ENCODE data around the gene LRCOL1. TPM values are rescaled to one million over a fixed set of nuclear protein-coding genes. Genes with fewer than 3 reads are reported as not detected.

The LRCOL1 gene
- total RNA-seq, 1 experiment from 2014 or later = not detected

DNA sequence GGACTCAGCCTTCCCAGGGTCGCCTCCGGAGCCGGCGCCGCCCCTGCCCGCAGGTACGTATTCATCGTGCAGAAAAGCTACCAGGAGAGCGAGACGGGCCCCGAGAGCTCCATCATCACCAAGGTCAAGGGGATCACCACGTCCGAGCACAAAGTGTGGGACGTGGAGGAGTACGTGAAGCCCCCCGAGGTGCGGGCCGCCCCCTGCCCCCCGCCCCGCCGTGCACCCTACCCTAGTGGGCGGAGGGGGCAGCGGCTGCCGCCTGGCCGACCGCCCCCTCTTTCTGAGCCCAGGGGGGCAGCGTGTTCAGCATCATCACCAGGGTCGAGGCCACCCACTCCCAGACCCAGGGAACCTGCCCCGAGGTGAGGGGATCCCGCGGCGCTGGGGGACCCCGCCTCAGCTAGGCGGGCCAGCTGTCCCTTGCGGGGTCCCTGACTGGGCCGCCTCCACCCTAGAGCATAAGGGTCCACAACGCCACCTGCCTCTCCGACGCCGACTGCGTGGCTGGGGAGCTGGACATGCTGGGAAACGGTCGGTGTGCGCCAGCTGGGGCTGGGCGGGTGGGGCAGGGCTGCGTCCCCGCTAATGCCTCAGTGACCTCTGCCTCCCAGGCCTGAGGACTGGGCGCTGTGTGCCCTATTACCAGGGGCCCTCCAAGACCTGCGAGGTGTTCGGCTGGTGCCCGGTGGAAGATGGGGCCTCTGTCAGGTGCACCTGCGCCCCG, 9.2 kb upstream of the LRCOL1 start:
- no peak for DNase-seq (ENCODE audit: low read depth)

DNA sequence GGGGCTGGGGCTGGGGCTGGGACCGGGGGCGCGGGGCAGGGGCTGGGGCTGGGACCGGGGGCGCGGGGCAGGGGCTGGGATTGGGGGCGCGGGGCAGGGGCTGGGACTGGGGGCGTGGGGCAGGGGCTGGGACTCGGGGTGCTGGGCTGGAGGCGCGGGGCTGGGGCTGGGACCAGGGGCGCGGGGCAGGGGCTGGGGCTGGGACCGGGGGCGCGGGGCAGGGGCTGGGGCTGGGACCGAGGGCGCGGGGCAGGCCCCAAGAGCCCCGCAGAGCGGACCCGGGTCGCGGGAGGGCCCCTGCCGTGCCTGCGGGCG, 8.6 kb upstream of the LRCOL1 start:
- no peak for DNase-seq (ENCODE audit: low read depth)

DNA sequence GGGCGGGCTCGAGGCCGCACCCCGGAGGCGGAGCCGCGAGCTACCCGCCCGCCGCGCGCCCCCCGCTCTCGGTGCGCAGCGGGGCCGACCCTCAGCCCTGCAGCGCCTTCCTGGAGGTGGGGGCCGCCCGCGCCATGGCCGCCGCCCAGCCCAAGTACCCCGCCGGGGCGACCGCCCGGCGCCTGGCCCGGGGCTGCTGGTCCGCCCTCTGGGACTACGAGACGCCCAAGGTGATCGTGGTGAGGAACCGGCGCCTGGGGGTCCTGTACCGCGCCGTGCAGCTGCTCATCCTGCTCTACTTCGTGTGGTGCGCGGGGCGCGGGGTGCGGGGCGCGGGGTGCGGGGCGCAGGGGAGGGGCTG, 8.3 kb upstream of the LRCOL1 start, which contains the start of gene P2RX2:
Gene P2RX2 (plus strand): TSS at position 94 of the 361 bp plus-strand sequence. CDS start 41 bp downstream, at position 135.
- DNase-seq (ENCODE audit: low read depth) = no peak

DNA sequence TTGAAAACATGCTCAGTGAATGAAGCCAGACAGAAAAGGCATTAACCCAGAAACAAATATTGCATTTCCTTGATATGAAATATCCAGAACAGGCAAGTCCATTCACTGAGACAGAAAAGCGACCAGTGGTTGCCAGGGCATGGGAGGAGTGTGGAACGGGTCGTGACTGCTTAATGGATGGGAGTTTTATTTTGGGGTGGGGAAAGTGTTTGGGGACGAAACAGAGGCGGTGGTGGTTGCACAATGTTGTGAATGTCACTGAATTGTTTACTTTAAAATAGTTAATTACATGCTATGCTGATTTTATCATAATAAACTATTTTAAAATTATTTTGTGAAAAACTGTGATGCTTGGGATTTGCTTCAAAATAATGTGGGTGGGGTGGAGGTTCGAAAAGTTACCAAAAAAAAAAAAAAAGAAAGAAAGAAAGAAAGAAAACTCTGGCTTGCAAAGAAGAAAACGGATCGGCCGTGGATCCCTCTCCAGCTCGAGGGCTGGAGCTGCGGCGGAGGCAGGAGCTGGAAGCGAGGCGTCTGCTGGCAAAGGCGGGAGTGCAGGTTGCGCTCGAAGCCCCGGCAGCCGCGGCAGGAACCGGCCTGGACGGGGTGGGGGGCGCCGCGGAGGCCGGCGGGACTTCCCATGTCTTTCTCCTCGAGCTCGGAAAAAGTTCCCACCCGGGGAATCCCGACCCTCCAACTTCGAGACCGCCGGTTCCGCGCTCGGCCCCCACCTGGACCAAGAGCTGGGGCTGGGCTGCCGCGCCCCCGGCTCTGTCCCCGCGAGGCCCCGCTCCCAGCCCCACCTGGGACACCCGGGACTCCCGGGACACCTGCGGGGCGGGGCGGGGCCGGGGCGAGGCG, 7.7 kb upstream of the LRCOL1 start:
- DNase-seq (ENCODE audit: low read depth) = no peak

DNA sequence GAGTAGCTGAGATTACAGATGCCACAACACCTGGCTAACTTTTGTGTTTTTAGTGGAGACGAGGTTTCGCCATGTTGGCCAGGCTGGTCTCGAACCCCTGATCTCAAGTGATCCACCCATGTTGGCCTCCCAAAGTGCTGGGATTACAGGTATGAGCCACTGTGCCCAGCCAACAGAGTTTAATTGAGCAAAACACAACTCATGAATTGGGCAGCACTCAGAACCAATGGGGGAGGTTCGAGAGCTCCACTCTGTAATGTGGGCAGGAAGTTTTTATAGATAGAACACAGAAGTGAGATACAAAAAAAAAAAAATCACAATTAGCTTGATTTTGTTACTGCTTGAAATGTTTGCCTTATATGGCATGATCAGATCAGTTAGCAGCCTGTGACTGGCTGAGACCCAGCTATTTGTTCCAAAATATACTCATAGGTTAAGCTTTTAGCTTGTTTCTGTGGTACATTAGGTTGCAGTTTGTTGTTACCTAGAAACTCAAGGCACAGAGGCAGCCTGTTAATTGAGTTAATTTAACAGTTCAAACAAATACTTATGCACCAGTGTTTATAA, 6.8 kb upstream of the LRCOL1 start:
- DNase-seq (ENCODE audit: low read depth) = no peak

DNA sequence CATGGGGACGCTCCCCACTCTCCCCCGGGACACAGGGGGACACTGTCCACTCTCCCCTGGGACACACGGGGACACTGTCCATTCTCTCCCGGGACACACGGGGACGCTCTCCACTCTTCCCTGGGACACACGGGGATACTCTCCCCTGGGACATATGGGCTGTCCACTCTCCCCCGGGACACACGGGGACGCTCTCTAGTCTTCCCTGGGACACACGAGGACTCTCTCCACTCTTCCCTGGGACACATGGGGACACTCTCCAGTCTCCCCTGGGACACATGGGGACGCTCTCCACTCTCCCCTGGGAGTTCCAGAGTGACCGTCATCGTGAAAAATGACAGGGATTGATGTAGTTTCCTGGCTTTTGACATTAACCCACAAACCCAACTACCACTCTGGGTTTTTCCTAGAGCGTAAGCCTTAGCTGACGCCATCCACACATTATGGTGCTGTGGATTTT, 5.2 kb upstream of the LRCOL1 start:
- no peak for DNase-seq (ENCODE audit: low read depth)

DNA sequence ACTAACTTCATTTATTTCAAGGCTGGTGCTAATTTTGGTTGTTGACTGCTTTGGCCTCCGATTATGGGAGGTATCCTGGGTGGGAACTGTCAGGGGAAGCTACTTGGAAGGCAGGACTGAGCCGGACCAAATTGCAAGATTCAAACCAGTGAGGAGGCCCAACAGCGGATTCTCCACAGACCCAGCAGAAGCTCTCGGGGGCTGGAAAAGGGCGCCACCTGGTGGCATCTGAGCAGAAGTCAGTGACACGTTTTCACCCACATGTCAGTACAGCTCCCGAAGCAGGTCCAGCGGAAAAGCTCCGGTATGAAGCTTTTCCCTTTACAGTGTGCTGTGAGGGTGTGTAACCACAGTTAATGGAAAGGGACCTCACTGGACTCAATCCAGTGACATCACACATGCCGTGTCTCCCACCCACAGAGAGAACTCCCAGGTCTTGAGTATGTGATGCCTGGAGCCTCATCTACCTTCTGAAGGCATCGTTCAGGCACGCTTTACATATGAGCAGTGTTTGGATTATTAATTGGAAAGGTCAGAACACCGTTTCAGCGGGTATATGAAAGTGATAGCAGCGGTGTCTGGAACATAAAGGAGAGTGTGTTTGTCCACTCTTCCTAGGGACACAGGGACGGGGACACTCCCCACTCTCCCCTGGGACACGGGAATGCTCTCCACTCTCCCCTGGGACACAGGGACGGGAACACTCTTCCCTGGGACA, 4.6 kb upstream of the LRCOL1 start:
- DNase-seq (ENCODE audit: low read depth) = peak; percentile 71

DNA sequence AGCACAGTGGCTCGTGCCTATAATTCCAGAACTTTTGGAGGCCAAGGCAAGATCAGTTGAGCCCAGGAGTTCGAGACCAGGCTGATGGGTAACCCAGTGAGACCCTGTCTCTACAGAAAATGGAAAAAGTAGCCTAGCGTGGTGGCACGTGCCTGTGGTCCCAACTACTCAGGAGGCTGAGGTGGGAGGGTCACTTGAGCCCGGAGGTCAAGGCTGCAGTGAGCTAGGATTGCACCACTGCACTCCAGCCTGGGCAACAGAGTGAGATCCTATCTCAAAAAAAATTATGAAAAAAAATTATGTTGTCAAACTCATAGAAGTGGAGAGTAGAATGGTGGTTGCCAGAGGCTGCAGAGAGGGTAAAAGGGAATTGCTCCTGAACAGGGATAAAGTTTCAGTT, 3.6 kb upstream of the LRCOL1 start:
- DNase-seq (ENCODE audit: low read depth) = no peak

DNA sequence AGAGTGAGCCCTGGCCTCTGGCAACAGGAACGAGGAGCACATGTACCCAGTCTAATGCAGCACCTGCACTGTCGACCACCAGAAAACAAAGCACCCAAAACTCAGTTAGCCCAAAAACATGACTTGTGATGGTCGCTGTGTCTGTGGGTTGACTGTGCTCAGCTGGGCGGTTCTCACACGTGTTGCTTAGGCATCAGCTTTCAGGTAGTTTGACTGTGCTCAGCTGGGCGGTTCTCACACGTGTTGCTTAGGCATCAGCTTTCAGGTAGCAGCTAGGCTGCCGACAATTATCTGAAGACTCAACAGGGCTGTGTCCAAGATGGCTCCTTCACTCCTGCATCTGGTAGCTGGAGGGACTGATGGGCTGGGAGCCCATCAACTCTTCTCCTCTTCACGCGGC, 1.2 kb upstream of the LRCOL1 start:
- DNase-seq (ENCODE audit: low read depth) = no peak

DNA sequence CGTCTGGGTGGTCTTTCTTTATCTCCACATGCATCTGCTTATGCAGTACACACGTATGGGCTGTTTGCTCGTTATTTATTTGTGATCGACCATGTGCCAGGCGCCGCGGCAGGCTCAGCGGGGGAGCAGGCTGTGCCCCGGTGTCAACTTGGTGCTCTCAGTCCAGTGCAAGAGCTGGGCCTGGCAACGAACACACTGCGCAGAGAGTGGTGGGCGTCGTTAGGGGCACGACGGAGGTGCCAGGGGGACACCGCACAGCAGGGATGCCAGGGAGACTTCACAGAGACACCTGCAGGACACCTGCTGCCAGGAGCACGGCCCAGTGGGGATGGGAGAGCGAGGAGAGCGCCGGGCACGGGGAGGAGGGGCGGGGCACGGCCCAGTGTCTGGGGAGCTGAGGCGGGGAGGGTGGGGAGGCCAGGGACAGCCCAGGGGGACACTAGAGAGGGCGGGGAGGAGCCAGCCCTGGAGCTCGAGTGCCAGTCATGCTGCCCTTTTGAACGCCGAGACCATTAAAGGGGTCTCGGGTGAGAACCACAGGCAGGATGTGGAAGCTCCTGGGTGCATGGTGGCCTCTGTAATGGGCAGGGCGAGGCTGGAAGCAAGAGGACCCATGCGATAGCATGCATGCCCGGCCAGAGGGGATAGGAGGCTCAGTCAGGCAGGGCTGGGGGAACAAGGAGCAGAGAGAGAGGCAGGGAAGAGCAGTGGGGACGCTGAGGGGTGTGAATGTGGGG, 652 bp upstream of the LRCOL1 start:
- no peak for DNase-seq (ENCODE audit: low read depth)

DNA sequence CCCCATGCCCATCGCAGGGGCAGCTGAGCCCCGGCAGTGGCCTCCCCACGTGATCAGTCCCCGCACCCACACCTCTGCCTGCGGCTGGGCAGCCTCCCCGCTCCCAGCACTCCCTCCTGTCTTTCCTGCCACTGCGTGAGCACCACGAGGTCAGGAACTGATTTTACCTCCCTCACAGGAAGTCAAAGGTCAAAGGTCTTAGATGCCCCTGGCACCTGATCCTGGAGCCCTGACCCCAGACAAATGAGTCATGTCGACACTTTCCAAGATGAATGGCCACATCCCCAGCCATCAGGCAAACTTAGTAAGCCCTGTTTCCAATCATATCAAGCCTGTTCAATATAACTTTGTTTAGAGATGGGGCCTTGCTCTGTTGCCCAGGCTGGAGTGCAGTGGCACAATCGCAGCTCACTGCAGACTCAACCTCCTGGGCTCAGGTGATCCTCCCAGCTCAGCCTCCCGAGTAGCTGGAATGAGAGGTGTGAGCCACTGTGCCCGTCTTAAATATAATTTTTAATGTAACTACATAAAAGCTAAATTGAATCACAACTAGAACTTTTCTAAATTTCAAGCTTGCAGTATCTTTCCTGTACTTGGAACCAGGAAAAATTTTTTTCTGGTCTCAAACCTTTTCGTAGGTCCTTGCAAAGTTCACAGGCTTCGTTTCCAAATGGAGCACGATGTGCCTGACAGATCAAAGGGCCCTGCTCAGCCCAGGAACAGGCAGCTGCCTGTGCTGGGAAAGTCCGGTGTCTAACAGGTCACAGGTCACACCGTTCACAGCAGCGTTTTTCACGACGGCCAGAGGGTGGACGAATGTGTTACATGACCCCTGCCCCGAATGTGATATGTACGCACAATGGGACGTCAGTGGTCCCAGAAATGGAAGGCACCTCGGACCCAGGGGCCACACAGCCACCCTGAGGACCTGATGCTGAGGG, 1.9 kb downstream of the LRCOL1 start:
- no peak for DNase-seq (ENCODE audit: low read depth)

DNA sequence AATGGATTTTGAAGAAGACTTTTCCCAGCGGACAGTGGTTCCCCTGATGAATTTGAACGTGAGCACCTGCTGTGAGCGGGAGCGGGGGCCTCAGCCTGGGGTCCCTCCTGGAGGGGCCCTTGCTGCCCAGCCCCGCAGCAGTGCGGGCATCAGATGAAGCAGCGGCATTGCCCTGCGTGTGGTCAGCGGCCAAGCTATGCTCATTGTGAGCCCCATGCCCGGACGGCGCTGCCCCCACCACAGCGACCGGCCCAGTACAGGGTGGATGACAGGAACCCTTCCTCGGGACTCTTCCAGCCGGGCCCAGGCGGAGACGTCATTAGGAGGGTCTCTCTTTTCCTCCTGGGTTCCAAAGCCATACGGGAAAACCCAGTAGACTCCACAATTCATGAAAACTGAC, 3.5 kb downstream of the LRCOL1 start:
- no peak for DNase-seq (ENCODE audit: low read depth)

DNA sequence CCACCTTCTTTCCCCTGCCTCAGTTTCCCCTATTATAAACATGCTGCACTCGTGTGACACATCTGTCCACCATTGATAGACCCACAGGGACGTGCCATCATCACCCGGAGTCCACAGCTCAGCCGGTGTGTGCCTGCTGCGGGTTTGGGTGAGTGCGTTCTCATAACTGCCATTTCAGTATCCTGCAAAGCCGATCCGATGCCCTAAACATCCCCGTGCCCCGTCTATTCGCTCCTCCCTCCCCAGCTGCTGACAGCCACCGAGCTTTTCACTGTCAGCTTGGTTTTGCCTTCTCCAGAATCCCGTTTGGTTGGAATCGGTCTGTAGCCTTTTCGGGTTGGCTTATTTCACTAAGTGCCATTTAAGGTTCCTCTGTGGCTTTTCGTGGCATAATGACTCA, 3.9 kb downstream of the LRCOL1 start:
- DNase-seq (ENCODE audit: low read depth) = peak; percentile 18

DNA sequence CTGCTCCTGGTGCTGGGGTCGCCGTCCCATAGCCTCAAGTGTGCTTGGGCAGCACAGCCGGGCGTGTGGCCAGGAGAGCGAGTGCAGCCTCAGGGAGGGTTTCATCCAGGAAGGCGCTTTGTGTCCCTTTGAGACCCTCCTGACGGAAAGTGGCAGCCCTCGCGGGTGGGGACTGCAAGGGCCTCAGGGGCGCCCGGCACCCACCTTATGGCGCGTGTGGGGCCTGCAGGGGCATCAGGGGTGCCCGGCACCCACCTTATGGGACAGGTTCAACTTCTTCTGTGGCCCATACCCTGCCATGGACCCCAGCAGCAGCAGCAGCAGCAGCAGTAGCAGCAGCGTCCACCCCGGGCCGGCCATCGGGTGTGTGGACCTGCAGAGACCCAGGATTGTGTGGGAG, 4.5 kb downstream of the LRCOL1 start:
- DNase-seq (ENCODE audit: low read depth) = no peak

DNA sequence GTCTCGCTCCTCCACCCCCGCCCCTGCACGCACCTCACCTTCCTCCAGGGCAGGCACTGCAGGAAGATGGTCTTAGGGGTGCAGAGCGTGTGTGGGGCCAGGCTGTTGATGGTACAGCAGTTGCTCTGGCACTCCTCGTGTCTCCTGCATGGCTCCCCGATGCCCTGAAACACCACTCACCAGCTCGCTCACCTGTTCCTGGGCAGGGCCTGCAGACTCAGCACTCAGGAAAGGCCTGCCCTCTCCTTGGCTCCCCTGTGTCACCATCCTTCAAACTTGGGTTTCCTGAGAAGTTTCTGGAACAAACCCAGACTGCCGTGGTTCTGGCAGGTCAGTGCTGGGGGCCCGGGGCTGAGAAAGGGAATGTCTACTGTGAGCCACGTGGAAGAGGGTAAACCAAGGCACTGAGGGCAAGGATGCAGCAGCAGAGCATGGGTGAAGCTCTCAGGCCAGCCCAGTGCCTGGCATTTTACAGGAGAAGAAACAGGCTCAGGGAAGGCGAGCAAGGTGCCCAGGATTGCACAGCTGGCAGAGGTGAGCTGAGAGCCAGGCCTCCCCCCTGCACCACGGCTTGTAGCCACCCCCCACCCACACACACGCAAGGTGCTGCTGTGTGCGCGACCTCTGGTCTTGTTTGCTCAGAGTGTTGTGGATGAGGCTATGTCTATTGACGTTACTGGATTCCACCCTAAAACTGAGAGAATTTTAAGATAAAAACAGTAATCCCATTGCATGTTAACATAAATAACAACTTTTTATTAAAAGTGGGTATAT, 5.5 kb downstream of the LRCOL1 start:
- DNase-seq (ENCODE audit: low read depth) = no peak

DNA sequence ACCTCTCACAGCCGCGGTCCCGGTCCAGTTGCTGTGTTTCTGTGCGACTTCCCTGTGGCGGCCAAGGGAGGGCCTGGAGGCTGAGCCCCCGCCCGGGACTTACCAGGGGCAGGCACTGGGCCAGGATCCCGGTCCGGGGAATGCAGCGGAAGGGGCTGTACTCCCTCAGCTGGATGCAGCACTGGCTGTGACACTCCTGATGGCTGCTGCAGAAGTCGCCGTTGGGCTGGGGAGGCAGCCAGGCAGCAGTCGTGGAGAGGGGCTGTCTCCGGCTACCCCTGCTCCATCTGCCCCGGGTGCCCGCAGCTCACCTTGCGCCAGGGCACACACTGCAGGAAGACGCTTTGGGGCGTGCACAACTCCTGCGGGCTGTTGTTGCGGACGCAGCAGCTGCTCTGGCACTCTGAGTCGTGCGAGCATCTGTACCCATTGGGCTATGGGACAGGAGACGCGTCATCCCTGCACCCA, 6.2 kb downstream of the LRCOL1 start:
- no peak for DNase-seq (ENCODE audit: low read depth)

DNA sequence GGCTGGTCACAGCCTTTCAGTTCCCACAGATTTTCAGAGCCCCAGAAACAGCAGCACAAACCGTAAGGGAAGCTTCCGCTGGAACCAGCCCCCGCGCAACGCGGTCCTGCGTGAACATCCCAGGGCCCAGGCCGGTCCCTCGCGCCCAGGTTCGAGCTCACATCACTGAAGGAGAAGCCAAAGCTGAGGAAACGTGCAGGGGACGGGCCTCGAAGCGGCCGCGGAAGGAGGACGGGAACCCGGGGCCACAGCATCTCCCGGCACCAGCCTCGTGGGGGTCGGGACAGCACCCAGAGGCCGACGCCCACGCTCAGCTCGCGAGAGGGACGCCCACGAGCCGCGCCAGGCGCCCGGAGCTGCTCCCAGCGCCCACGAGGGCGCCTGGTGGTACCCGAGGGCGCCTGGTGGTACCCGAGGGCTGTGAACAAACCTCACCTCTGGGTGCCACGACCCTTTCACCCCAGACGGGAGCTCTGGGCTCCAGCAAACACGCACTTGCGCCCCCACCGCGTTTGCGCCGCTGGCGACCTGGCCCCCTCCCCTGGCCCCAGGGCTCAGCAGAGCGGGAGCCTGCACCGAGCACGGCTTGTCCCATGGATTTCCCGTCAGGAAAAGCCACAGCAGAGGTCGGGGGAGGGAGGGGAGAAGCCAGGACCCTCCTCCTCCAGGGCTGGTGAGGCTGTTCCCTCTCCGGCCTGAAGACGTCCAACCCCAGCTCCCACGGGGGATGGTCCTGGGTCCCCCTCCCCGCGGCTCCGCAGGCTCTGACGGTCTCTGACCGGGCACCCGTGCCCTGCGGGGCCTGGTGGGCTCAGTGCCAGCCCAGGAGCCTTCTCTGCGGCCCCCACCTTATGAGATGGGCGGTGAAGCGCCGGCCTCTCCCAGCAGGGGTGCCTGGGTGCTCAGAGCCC, 6.9 kb downstream of the LRCOL1 start:
- no peak for DNase-seq (ENCODE audit: low read depth)

DNA sequence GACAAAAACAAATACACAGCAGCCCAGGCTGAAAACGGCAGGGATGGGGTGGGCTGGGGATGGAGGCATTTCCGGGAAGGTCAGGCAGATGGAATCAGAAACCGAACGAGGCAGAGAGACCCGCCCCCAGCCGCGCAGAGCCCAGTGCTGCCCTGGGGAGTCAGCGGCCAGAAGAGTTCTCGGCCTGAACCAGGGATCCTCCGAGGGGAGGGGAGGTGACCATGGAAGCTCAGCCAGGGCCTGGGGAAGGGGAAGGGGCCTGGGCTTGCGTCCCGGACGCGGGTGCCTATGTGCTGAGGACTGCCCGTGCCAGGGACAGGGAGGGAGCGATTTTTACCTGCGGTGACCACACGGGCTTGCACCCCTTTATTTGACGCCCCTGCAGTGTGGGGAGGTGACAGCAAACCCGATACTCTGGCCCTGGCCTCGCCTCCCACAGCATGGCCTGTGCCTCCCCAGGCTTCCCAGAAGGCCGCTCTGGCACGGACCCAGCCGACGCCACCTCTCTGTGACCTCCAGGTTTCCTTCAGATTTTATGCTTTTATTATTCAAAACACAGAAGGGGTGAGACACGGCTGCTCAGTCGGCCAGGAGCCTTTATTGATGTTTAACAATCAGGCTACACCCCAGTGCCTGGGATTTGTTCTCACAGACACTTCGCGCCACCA, 7.7 kb downstream of the LRCOL1 start:
- DNase-seq (ENCODE audit: low read depth) = no peak
